ENCODE data around the gene CFL1.
"Not testable (repeated sequence)": the region's sequence is repeated elsewhere in the genome, so short reads cannot be mapped to it uniquely, and the experiment has no call there.

The CFL1 gene

DNA sequence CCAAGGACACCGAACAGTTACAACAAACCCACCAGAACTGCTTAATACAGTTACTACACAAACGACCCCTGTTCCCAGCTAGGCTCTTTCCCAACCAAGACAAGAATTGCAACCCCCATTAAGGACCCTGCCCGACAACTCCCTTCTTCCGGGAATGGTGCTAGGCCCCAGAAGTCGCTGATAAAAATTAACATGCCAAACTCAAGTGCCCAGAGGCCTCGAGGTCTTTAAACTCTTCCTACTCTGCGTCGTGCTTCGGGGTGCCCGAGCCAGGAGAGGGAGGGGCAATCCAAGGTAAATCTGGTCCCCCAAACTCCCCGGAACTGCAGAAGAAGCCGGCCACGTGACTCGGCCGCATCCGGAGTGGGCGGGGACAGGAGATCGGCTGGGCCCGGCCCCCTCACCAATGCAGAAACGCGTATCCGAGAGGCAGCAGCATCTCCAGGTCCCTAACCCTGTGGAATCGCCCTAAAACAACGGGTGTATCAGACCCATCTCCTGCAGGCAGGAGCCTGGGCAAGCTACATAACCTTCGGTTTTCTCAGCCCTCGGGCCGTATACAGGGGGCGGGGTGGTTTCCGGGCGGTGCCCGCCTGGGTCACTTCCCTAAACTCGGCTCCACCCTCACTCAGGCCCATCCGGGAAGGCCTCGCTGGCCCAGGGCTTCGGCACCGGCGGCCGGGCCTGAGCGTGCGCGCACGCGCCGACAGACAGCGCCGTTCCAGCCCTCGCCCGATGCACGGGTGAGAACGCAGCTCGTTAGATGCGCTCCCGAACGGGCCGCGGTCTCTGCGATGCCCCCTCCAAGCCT, 1.1 kb downstream of the CFL1 start:
- DNase-seq = peak; percentile 42

DNA sequence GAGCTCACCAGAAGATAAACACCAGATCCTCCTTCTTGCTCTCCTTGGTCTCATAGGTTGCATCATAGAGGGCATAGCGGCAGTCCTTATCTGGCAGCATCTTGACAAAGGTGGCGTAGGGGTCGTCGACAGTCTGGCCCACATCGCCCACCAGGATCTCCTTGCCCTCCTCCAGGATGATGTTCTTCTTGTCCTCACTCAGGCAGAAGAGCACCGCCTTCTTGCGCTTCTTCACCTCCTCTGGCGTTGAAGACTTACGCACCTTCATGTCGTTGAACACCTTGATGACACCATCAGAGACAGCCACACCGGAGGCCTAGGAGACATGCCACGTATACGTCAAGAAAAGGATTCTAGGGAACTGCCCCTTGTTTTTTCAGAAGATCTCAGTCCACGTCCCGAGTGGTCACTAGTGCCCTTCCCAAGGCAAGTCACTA, 2.0 kb downstream of the CFL1 start:
- DNase-seq = no peak

- DNase-seq = no peak
These were observed 2.8 kb downstream of the CFL1 start for GRCh38 chr11:65854852-65855837.

- no peak for DNase-seq
These were observed 3.8 kb downstream of the CFL1 start for GRCh38 chr11:65854161-65854592.

GRCh38 chr11:65853246-65853979, 4.6 kb downstream of the CFL1 start:
- no peak for DNase-seq

DNA sequence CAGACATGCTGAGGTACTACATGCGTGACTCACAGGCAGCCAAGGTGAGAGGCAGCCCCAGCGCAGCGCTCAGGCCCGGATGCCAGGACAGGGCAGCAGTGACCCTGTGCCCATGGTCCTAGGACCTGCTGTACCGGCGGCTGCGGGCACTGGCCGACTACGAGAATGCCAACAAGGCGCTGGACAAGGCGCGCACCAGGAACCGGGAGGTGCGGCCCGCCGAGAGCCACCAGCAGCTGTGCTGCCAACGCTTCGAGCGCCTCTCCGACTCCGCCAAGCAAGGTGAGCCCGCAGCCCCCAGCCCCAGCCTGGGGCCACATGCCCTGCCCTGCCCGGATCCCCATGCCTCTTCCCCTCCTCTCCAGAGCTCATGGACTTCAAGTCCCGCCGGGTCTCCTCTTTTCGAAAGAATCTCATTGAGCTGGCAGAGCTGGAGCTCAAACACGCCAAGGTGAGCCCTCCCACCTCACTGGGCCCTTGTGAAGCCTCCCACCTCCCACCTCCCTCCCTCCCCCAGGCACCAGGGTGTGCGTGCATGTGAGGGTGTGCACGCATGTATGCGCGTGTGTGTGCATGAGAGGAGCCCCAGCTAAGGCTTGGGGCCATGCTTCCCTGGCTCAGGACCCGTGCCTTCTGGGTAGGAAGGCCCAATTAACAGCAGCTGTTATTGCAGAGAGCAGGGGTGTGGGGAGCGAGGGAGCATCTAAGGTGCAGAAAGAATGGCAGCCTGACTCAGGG, 5.3 kb downstream of the CFL1 start:
- DNase-seq = no peak

DNA sequence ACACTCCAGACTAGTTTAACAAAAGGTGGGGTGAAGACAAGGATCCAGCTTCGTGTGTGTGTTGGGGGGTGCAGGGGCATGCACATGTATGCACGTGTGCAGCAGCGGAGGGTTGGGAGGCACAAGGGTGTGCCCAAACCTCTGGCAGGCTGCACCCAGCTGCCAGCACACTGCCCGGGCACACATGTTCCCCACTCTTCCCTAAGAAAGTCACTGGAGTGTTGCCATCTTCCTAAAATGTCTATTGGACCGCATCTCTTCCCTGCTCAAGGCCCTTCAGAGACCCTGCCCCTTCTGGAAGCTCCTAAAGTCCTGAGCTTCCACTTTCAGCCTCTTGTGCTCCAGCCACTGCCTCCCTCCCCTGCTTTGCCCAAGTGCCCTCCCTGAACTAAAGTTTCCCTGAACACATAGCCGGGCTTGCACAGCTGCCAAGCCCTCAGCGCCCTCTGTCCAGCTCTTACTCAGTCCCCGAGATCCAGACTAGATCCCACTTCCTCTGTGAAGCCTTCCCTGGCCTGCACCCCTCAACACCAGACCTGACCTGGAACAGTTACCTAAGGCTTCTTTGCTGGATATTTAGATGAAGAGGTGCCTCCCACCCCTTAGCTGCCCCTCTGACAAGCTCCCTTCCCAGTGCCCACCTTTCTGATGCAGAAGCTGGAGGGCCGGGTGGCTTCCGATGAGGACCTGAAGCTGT, 6.0 kb downstream of the CFL1 start:
- DNase-seq = no peak

GRCh38 chr11:65851083-65851579, 6.8 kb downstream of the CFL1 start:
- DNase-seq = no peak

DNA sequence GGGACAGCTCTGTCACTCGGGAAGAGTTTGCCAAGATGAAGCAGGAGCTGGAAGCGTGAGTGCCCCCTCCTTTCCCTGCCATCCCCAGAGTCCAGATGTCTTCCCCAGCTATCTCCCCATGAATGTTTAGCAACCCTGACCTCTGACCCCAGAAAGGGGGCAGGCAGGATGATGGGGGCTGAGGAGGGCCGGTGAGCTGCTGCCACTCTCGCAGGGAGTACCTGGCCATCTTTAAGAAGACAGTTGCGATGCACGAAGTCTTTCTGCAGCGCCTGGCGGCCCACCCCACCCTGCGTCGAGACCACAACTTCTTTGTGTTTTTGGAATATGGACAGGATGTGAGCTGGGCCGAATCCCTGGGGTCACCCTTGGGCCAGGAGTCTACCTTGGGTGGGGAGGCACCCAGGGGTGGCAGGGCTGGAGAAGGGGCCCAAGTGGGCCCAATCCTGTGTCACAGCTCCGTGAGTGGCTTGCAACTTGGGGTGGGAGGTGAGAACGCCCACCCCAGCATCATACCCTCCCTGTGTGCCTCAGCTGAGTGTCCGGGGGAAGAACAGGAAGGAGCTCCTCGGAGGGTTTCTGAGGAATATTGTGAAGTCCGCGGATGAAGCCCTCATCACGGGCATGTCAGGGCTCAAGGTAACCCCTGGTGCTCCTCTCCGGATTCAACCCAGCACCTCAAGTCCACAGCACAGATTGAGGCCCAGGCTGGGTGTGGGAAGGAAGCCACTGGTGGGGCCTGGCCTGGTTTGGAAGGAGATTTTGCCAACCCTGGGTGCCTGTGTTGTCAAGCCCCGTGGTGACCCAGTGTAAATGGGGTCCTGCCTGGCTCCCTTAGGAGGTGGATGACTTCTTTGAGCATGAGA, 7.5 kb downstream of the CFL1 start:
- DNase-seq = no peak

- no peak for DNase-seq
These were observed 8.2 kb downstream of the CFL1 start for GRCh38 chr11:65849771-65850216.

DNA sequence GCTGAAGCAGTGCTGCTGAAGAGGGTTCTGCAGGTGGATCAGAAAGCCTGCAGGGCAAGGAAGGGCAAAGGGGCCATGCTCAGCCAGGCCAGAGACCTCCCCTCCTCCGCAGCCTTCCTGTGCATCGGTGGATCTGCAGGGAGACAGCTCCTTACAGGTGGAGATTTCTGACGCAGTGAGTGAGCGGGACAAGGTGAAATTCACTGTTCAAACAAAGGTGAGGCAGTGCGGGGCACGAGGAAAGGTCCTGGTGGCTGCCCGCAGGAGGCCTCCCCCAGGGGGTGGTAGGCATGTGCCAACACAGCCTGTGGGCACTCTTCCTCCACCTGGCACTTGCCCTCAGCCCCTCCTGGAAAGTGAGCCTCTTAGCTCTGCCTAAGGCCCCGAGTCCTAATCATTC, 8.6 kb downstream of the CFL1 start:
- no peak for DNase-seq

DNA sequence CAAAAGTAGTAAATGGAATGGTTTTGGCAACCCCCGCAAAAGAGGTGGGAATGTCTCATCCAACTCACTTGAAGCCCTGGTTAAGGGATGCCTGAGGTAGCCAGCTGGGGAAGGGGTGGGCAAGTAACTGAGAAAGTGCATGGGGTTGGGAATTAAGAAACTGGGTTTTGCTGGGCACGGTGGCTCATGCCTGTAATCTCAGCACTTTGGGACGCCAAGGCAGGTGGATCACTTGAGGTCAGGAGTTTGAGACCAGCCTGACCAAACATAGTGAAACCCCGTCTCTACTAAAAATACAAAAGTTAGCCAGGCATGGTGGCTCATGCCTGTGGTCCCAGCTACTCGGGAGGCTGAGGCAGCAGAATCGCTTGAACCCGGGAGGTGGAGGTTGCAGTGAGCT, 9.3 kb downstream of the CFL1 start:
- not testable (repeated sequence) for DNase-seq

- no peak for DNase-seq
These were observed 10.2 kb downstream of the CFL1 start for GRCh38 chr11:65847746-65848145.

- no peak for DNase-seq
These were observed 13.6 kb downstream of the CFL1 start for GRCh38 chr11:65844231-65844872.

- DNase-seq = no peak
These were observed 14.2 kb downstream of the CFL1 start for GRCh38 chr11:65843811-65844210.

GRCh38 chr11:65842144-65842543, 15.8 kb downstream of the CFL1 start:
- no peak for DNase-seq

DNA sequence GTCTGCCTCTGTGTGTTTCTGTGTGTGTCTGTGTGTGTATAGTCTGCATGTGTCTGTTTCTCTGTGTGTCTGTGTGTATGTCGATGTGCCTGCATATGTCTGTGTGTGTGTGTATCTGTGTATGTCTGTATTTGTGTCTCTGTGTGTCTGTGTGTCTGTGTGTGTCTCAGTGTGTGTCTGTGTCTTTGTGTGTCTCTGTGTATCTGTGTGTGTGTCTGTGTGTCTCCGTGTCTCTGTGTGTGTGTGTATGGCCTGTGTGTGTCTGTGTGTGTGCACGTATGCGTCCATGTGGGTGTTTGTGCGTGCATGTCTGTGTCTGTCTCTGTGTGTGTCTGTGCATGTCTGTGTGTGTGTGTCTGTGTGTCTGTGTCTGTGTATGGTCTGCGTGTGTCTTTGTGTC, 23.8 kb downstream of the CFL1 start:
- DNase-seq = no peak

DNA sequence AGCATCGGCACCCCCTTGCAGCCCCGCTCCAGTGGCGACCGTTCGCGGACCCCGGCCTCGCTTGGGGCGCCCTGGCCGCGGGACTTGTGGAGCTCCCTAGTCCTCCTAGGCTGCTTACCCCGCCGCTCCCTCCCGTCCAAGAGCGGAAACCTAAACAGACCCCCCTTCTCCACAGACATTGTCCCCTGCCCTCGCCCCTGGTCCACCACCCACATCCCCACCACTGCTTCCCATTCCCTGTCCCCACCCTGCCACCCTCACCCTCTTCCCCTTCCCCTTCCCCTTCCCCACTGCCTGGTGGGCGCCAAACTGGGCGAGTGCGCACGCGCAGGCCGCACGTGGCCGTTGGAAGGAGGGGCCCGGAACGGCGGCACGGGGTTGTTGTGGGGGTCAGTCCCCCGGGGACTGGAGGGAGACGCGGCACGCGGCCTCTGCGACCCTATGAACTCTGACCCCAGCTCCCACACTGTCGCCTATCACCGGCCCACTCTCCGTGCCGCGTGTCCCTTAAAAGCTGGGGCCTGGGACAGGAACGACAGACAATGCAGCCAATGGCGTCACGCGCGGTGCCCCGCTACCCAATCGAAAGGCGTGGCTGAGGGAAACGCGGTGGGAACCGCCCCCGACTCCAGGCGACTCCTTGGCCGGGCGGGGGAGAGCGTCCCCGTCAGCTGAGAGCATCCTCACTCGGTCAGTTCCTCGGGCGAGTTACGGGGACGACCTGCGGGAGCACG, 24.5 kb downstream of the CFL1 start, which contains the start of gene SNX32:
Gene SNX32, plus strand, starts transcription at position 667 of the 734 bp plus-strand sequence. CDS start 103 bp downstream, outside the sequence.
- DNase-seq = peak; percentile 76

DNA sequence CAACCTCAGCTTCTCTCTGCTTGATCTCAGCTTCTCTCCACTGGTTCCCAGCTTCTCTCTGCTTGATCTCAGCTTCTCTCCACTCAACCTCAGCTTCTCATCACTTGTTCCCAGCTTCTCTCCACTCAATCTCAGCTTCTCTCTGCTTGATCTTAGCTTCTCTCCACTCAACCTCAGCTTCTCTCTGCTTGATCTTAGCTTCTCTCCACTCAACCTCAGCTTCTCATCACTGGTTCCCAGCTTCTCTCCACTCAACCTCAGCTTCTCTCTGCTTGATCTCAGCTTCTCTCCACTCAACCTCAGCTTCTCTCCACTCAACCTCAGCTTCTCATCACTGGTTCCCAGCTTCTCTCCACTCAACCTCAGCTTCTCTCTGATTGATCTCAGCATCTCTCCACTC, 25.7 kb downstream of the CFL1 start:
- not testable (repeated sequence) for DNase-seq
